ENCODE measurements around the gene AK5.

The AK5 gene

DNA sequence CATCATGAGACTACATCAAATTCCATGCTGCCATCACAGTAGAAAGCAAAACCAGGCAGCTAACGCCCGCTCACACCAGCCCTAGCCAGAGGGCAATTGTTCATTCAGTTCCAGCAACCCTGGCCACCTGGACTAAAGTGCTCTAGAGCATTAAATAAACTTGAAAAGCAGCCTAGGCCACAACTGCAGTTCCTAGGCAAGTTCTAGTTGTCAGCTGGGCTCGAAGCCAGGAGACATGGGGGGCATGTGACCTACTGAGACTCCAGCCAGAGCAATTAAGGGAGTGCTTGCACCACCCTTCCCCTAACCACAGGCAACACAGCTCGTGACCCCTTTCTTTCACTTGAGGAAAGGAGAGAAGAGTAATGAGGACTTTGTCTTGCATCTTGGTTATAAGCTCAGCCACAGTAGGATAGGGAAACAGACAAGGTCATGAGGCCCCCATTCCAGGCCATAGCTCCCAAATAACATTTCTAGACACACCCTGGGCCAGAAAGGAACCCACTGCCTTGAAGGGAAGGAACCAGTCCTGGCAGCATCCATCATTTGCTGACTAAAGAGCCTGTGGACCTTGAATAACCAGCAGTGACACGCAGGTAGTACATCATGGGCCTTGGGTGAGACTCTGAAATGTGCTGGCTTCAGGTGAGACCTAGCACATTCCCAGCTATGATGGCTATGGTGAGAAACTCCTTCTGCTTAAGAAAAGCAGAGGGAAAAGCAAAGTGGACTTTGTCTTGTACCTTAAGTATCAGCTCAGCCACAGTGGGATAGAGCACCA, 323.6 kb downstream of the AK5 start:
- 0 out of 2 replicates have a peak, but pooled peaks cover 6% of the 10 kb centered on the region for H3K79me2 ChIP-seq (ENCODE audit: insufficient read depth, low read length)
- TF ChIP-seq, protein P1, sequence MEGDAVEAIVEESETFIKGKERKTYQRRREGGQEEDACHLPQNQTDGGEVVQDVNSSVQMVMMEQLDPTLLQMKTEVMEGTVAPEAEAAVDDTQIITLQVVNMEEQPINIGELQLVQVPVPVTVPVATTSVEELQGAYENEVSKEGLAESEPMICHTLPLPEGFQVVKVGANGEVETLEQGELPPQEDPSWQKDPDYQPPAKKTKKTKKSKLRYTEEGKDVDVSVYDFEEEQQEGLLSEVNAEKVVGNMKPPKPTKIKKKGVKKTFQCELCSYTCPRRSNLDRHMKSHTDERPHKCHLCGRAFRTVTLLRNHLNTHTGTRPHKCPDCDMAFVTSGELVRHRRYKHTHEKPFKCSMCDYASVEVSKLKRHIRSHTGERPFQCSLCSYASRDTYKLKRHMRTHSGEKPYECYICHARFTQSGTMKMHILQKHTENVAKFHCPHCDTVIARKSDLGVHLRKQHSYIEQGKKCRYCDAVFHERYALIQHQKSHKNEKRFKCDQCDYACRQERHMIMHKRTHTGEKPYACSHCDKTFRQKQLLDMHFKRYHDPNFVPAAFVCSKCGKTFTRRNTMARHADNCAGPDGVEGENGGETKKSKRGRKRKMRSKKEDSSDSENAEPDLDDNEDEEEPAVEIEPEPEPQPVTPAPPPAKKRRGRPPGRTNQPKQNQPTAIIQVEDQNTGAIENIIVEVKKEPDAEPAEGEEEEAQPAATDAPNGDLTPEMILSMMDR (conservative IDR thresholded peaks at IDR 0.05; ENCODE audit: low read length): no peak
- TF ChIP-seq EZH2phosphoT487 (IDR thresholded peaks at IDR 0.05; ENCODE audit: borderline replicate concordance): no peak
- no peaks in the 10 kb centered on the region for H3F3A ChIP-seq (ENCODE audit: low read depth)
- H4K20me1 ChIP-seq (ENCODE audit: insufficient read depth, low read length, poor library complexity, severe bottlenecking): peaks cover 3% of the 10 kb centered on the region
- H3K4me1 ChIP-seq (ENCODE audit: insufficient read depth, low read length, poor library complexity, severe bottlenecking): peaks cover 12% of the 10 kb centered on the region
- no peaks in the 10 kb centered on the region for H3K9me2 ChIP-seq (replicated peaks; ENCODE audit: low read depth, low read length)
- H2AFZ ChIP-seq (ENCODE audit: low read length): no peak overlapping the region
- peaks cover 9% of the 10 kb centered on the region; the same call in 1 of the 2 replicates for H3K36me3 ChIP-seq (ENCODE audit: insufficient read depth, low read length)
- no peaks in the 10 kb centered on the region for H3K27me3 ChIP-seq (ENCODE audit: insufficient read depth, low read length, poor library complexity, severe bottlenecking)
- H3K9me3 ChIP-seq (ENCODE audit: insufficient read depth, low read depth, low read length): peaks cover 16% of the 10 kb centered on the region
- H3K9ac ChIP-seq (ENCODE audit: low read depth, low read length, poor library complexity, severe bottlenecking): no peak overlapping the region
- H3K4me2 ChIP-seq (ENCODE audit: low read depth, low read length, poor library complexity, severe bottlenecking): peak overlapping the region; percentile 26
- H3K4me3 ChIP-seq (ENCODE audit: low read length, poor library complexity, severe bottlenecking): no peak overlapping the region

DNA sequence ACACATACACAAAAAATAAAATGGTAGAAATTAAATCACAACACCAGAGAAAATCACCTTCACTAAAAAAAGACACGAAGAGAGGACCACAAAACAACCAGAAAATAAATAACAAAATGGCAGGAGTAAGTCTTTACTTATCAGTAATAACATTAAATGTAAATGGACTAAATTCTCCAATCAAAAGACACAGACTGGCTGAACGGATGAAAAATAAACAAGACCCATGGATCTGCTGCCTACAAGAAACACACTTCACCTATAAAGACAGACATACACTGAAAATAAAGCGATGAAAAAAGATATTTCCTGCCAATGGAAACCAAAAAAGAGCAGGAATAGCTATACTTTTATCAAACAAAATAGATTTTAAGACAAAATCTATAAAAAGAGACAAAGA, 327.1 kb downstream of the AK5 start:
- H4K20me1 ChIP-seq (ENCODE audit: insufficient read depth, low read length, poor library complexity, severe bottlenecking): peaks cover 3% of the 10 kb centered on the region
- H3K36me3 ChIP-seq (ENCODE audit: insufficient read depth, low read length): peaks cover 9% of the 10 kb centered on the region; the same call in 1 of the 2 replicates
- H3K9ac ChIP-seq (ENCODE audit: low read depth, low read length, poor library complexity, severe bottlenecking): no peak overlapping the region
- H3F3A ChIP-seq (ENCODE audit: low read depth): no peaks in the 10 kb centered on the region
- TF ChIP-seq, protein P1 (conservative IDR thresholded peaks at IDR 0.05; ENCODE audit: low read length): no peak
- no peak for TF ChIP-seq EZH2phosphoT487 (IDR thresholded peaks at IDR 0.05; ENCODE audit: borderline replicate concordance)
- H3K9me3 ChIP-seq (ENCODE audit: insufficient read depth, low read depth, low read length): peaks cover 16% of the 10 kb centered on the region
- H3K4me3 ChIP-seq (ENCODE audit: low read length, poor library complexity, severe bottlenecking): no peak overlapping the region
- 0 out of 2 replicates have a peak, but pooled peaks cover 6% of the 10 kb centered on the region for H3K79me2 ChIP-seq (ENCODE audit: insufficient read depth, low read length)
- H3K4me2 ChIP-seq (ENCODE audit: low read depth, low read length, poor library complexity, severe bottlenecking): no peak overlapping the region
- H3K27me3 ChIP-seq (ENCODE audit: insufficient read depth, low read length, poor library complexity, severe bottlenecking): no peaks in the 10 kb centered on the region
- peaks cover 12% of the 10 kb centered on the region for H3K4me1 ChIP-seq (ENCODE audit: insufficient read depth, low read length, poor library complexity, severe bottlenecking)
- no peak overlapping the region for H2AFZ ChIP-seq (ENCODE audit: low read length)
- no peaks in the 10 kb centered on the region for H3K9me2 ChIP-seq (replicated peaks; ENCODE audit: low read depth, low read length)

Data from Loucy (cell line).